GM18508 (cell line): ENCODE measurements around the gene KRTAP10-10.
"Not testable (repeated sequence)": the region's sequence is repeated elsewhere in the genome, so short reads cannot be mapped to it uniquely, and the experiment has no call there.

Experiments
- ATAC-seq: cut with Tn5 transposase; IDR thresholded peaks from one replicate; pipeline ENCODE4 v1.9.1; 2021; ENCODE audit warnings: moderate number of reproducible peaks; ENCODE audit not compliant: insufficient read depth, unreplicated experiment

Gene KRTAP10-10

GRCh38 chr21:44601596-44602462, 35.3 kb upstream of the KRTAP10-10 start:
- ATAC-seq, result no peak

DNA sequence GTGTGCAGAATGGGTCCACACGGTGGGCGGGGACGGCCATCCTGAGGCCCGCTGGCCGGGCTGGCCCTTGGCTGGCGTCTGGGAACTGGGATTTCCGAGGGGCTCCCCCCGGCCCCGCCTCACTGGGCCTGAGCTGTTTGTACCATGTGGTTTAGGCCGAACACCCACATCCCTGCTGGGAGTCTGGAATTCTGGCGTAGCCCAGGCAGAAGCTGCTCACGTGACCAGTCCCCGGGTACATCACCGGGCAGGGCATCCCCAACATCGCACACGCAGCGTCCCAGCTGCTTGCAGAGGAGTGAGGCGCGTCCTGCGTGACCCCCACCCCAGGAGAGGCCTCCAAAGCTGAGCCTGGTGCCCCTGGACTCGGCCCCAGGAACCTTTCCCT, 34.7 kb upstream of the KRTAP10-10 start:
- ATAC-seq, result no peak

DNA sequence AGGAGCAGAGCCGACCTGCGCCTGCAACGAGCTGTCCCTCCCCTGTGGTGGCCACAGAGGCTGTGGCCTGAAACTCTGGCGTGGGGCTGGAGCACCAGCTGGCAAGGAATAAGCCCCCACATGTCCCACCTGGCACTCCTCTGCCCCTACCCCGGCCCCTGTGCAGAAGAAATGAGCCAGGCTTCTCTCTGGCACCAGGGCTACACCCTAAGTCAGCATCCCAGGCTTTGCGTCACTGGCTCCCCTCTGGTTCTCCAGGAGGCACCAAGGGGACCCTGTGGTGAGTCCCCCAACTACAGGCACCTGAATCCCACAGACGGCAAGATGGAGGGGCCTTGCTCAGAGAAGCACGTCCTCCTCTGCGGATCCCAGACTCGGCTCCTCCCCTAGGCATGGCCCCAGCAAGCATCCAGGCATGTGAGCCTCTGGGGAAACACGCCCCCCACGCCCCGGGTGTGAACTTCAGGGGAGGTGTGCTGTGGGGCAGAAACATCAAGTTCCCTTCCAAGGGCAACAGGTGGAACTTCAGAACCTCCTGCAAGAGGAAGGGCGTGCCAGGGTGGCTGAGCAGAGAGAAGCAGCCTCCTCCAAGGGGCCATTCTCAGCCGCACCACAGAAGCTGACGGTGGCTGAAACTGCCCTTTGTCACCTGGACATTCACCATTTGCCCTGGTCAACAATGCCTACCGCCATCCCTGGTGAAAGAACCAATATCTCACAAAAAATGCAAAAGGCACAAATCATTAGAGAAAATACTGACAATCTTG, 33.9 kb upstream of the KRTAP10-10 start:
- ATAC-seq, result no peak

- no peak for ATAC-seq
Measured at GRCh38 chr21:44603911-44604310, 33.2 kb upstream of the KRTAP10-10 start.

GRCh38 chr21:44606495-44606894, 30.7 kb upstream of the KRTAP10-10 start:
- ATAC-seq, result no peak

GRCh38 chr21:44609193-44609592, 28.0 kb upstream of the KRTAP10-10 start:
- no peak for ATAC-seq

DNA sequence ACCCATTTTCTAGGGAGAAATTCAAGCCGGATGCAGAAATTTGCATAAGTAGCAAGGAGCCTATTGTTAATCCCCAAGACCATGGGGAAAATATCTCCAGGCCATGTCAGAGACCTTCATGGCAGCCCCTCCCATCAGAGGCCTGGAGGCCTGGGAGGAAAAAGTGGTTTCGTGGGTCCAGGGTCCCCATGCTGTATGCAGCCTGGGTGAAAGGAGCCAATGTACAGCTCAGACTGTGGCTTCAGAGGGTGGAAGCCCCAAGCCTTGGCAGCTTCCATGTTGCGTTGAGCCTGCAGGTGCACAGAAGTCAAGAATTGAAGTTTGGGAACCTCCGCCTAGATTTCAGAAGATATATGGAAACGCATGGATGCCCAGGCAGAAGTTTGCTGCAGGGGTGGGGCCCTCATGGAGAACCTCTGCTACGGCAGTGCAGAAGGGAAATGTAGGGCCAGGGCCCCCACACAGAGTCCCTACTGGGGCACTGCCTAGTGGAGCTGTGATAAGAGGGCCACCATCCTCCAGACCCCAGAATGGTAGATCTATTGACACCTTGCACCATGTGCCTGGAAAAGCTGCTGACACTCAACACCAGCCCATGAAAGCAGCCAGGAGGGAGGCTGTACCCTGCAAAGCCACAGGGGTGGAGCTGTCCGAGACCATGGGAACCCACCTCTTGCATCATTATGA, 26.9 kb upstream of the KRTAP10-10 start:
- ATAC-seq, result not testable (repeated sequence)

DNA sequence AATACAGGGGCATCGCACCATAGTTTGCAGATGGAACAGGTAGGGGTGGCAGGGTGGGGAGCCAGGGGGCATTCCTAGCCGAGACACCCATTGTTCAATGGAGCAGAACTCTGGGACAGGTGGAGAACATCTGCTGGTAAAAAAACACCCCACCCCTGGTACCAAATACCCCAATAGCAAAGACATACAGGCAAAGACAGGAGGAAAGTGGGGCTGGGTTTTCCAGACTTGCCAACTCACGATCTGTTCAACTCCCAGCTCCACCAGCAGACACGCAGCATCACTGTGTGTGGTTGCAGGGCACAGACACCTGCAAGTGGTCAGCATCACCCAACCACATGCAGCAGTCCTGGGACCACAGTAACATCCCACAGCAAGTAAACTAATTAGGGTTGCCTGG, 25.6 kb upstream of the KRTAP10-10 start:
- ATAC-seq, result no peak

GRCh38 chr21:44612029-44612486, 25.1 kb upstream of the KRTAP10-10 start, which contains the start of gene KRTAP10-8:
TSS of gene KRTAP10-8 (plus strand) at chr21:44612079. CDS start at chr21:44612101, 22 bp downstream.
- no peak for ATAC-seq

DNA sequence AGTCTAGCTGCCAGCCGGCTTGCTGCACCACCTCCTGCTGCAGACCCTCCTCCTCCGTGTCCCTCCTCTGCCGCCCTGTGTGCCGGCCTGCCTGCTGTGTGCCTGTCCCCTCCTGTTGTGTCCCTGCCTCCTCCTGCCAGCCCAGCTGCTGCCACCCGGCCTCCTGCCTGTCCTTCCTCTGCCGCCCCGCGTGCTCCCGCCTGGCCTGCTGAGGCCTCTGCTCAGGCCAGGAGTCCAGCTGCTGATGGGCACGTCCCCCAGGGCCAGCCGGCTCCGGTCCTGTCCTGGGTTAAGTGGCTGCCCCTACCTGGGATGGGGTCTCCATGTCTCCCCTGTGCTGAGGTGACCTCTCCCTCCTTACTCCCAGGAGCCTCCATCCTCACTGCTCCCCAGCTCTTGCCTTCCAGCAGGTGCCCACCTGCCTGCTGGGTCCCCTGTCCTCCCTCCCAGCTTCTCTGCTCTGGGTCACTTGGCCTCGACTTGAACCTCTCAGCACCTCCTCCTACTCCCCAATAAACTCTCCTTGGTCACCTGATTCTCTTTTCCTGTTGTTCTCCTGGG, 24.4 kb upstream of the KRTAP10-10 start:
- ATAC-seq, result no peak

GRCh38 chr21:44613386-44614155, 23.6 kb upstream of the KRTAP10-10 start:
- no peak for ATAC-seq

- ATAC-seq, result no peak
Measured at GRCh38 chr21:44614161-44614631, 23.0 kb upstream of the KRTAP10-10 start.

DNA sequence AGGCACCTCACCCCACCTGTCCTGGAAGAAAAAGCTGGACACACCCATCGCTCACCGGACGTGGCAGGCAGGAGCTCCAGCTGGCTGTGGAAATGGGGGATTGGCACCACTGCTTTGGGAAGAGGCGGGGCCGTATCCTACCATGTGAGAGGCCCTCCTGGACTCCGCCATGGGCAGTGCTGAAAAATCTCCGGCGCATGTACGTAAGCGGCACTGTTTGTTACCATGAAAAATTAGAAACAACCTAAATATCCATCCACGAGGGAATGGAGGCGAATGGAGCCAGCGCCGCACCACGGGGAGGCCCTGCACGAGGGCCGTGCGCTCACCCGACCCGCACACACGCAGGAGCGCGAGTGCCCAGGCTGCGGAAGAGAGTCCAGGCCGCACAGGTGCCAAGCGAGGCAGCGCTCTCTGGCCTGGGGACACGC, 22.2 kb upstream of the KRTAP10-10 start:
- no peak for ATAC-seq

DNA sequence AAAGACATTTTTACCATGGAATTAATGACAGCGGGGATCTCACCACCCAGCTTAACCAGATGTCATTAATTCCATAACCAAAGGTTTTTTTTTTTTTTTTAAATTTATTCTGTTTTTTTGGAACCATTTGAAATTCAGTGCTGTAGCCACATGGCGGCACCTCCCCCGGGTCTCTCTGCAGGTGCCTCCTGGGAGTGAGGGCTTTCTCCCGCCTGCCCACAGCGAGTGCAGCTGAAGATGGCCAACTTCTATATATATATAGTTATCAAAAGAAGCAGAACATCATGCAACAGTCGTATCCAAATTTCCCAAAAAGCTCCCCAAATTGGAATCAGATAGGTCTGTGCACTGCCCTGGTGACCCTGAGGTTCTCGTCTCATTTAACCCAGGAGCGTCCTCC, 21.7 kb upstream of the KRTAP10-10 start:
- ATAC-seq, result no peak

DNA sequence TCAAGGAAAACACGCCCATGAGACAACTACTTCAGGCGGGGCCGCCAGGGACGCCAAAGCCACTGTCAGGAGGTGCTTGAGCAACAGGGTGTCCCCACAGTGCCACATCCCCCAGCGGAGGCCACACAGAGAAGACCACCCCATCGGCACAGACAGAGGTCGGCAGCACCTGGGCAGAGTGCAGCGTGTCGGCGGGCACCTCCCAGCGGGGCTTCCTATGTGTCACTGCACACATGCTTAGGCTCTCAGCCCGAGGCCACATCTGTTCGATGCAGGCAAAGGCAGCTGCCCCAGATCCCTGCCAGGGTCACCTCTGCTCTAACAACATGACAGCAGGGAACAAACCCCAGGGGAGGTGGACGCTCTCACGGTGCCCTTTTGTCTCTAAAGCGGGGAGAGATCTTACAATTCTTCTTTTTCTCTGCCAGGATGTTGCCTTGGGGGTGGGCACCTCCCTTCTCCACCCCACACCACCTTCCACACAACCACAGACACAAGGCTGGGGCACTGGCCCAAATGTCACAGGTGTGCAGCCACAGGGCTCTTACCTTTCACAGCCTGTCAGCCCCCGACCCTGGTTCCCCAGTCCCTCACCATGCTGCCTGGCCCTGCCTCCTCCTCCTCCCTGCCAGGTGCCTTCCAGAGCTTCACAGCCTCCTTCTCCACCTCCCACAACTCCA, 21.1 kb upstream of the KRTAP10-10 start:
- no peak for ATAC-seq

GRCh38 chr21:44616591-44616926, 20.6 kb upstream of the KRTAP10-10 start:
- ATAC-seq, result no peak

DNA sequence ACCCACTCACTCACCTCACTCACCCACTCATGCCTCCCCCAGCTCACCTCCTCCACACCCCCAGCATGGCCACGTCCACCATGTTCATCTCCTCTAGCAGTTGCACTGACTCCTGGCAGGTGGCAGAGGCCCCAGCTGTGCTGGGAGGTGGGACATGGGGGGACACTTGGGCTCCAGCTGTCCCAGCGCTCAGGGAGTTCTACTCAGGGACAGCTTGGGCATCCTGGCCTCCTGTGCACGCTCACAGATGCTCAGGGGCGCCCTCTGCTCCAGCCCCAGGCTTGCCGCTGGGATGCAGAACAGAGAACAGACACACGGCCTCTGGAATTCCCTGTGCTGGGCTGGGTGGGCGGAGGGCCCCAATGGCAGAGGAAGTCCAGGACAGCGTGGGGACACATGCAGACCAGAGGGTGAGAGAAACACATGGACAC, 20.1 kb upstream of the KRTAP10-10 start:
- no peak for ATAC-seq

GRCh38 chr21:44618504-44618903, 18.7 kb upstream of the KRTAP10-10 start:
- ATAC-seq, result no peak

GRCh38 chr21:44618909-44619308, 18.2 kb upstream of the KRTAP10-10 start:
- no peak for ATAC-seq
